Posterior cingulate gyrus (tissue), 11 donors: ENCODE measurements around the gene TNFRSF13B.
"Not testable (repeated sequence)": the region's sequence is repeated elsewhere in the genome, so short reads cannot be mapped to it uniquely, and the experiment has no call there.

Experiments used
- DNase-seq, 10 donors: peaks; one replicate each; pipeline versions ENCODE4 v3.0.0 to v3.0.0-alpha.2; 2020 to 2021; ENCODE audit warnings: mixed read lengths in 3 of 10
- intact Hi-C: fragments of 100-400 bp; cut with DNase I; formaldehyde crosslinking; loops from one replicate; pipeline ENCODE4 v1.15.1; 2023

Gene TNFRSF13B

DNA sequence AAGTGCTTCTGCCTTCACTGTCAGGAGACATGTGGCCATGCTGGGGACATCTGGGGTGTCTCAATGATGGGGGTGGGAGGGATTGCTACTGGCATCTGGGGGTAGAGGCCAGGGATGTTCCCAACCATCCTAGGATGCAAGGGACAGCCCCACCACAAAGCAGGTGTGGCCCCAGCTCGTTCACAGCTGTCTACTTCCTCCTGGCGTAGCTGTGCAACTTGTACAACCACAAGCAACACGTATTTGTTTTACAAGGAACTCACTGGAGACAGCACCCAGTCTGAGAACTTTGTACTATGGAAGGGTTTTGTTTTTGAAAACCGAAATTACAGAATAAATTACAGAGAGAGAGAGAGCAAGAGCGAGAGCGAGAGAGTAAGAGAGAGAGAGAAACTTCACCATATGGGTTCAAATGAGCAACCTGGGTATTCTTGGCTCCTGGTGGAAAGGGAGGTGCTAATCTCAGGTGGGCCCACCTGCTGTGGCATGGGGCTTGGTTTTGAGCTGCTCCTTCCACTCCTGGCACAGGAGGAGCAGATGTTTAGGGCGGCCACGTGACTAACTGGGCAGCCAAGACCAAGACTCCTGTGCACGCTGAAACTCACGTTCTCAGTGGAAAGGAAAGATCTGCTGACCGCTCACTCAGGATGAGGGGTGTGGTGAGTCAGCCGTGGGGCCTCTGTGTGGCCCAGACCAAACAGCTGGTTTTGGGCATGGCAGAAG is 17.5 kb upstream of the TNFRSF13B start:
- intact Hi-C loops: no loop called here
- no peak for DNase-seq

DNA sequence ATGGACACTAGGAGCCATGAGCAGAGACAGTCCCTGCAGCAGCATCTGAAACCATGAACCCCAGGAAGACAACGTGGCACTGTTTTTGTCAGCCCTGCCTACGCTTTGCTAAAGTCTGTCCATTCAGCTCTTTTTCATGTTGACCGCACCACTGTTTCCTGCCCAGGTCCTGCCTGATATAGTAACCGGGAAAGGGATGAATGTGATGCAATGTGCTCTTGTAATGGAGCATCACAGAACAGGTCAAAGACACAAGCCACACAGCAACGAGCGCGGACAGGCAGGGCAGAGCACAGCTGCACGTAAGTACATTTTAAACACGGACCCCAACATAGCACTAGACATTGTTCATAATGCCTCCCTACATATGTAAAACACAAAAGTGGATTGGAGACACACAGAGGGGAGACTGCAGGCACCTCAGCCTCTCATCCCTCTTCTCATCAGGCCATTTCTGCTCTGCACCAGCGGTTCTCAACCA is 16.9 kb upstream of the TNFRSF13B start:
- no peak for DNase-seq
- intact Hi-C loops: no loop called here

DNA sequence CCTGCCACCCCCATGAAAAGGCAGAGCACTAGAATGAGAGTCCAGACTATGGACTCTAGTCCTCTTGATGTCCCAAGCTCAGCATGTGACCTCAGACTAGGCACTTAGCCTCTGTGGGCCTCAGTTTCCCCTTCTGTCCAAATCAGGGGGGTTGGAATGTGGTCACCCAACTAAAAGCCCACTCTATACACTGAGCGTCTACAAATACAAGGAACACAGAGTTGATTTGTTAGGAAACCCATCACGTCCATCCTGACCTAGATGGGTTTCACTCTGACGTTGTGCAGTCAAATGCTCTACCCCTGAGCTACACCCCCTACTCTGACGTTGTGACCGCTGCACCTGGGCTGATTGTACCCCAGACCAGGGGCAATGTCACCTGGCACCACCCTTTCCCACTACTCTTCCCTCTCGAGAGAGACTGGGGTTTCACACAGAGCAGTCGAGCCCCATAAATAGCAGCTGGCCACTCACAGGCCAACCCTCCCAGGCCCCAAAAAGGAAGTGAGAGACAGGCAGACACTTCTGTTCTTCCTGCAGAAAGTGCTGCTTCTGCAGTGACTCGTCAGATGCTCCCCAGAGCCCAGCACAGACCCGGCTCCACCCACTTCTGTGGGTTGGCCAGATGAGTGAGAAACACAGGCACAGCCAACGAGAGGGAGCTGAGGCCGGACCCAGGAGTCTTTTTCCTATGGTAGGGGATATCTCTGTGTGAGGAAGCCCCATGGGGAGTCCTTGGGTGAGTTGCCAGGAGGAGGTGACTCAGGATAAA is 16.1 kb upstream of the TNFRSF13B start:
- intact Hi-C loops: no loop called here
- DNase-seq: peak; percentile 33 to 95 (median 59)

DNA sequence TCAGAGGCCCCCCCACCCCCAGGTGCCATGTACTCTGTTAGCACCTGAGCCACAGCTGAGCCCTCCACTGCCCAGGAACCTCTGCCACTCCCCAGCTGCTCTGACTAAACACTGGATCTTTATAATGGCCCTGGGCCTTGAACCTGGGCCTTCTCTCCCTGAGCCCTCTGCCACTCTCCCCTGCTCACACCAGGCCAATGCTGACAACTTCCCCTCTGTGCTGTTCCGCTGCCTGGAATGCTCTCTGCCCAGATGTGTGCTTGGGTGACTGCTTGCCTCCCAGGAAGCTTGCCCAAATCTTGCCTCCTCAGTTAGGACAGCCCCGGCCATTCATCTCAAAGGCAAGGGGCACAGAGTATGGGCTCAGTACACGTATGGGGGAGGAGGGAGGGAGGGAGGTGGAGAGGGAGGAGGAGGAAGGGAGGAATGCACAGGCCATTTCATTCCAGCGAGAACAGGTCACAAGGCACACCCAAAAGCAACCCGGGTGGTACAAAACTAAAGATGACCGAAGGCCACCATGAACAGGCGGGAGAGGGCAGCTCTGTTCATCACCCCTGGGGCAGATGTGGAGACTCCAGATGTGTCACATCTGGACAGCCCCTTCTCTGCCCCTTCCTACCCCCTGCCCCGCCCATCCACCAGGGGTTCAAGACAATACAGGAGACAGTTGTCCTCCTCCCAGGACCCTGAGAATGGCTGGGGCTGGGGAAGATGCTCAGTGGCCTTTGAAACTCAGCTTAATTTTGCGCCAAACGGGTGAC is 15.3 kb upstream of the TNFRSF13B start:
- intact Hi-C loops: no loop called here

DNA sequence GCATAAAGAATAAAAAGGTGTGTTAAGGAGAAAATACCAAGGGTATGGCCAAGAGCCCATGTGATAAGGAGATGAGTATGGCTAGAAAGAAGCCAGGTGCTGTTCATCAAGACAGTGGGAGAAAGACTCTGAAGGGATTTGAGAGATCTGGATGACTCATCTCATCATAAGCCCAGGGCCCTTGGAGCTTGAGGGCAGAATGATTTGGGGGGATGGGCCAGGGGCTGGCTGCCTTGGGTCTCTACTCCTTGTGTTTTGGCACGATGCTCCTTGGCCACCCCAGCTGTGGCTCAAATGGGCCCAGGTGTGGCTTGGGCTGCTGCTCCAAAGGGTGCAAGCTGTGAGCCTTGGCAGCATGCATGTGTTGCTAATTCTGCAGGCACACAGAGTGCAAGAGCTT is 14.5 kb upstream of the TNFRSF13B start:
- intact Hi-C loops: no loop called here
- peak in 1 of 10 donors; percentile 23 for DNase-seq

More for the DNA sequence above, 15.3 kb upstream of the TNFRSF13B start:
- peak in 1 of 10 donors; percentile 54 for DNase-seq

DNA sequence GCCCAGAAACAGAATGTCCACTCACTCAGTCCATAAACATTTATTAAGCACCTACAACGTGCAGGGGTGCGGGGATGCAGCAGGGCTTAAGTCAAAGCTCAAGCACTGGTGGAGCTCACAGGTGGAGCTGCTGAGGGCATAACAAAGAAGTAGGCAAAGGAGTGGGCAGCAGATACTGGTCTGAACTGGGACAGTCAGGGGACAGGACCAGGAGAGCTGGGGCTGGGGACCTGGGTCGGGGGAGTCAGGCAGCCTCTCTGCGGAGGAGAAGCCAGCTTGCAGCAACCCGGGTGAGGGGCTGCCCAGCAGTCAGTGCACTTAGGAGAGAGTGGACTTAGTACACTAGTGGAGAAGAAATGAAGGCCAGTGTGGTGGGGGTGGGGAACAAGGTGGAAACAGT is 10.0 kb upstream of the TNFRSF13B start:
- DNase-seq: no peak
- intact Hi-C loops: no loop called here

DNA sequence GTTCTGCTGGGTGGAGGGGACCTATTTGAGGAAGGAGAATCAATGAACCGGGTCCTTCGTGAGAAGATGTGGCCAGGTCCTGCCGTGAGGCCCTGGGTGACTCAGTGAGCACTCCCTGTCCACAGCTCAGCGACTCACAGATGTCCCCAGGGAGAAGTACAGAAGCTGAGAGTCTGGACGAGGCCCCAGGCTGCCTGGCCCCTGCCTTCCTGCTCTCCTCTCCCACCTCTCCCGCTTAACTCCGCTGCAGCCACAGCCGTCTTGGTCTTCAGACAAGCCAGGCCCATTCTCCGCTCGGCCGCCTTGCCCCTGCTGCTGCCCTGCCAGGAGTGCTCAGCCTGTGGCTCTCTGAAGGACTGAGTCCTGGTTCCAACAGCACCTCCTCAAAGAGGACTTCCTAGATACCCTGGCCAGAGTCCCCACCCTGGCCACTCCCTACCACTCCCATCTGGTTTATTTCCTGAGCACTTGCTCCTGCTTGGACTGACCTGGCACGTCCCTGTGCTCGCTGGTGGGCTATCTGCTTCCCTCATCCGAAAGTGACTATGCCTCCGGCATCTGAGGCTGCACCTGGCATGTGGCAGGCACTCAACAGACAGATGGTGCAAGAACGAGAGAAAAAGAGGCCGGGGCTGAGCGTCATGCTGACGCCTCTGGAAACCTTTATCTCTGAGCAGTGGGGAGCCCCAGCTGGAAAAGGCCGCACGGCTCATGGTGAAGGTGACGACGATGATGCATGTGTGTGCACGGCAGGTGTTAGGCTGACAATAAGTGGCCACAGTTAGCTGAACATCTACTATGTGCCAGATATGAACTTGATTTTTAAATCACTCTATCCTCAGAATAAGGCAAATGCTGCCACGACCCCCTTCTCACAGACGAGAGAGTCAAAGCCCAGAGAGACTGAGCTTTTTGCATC is 9.2 kb upstream of the TNFRSF13B start:
- no peak for DNase-seq
- intact Hi-C loops: no loop called here

DNA sequence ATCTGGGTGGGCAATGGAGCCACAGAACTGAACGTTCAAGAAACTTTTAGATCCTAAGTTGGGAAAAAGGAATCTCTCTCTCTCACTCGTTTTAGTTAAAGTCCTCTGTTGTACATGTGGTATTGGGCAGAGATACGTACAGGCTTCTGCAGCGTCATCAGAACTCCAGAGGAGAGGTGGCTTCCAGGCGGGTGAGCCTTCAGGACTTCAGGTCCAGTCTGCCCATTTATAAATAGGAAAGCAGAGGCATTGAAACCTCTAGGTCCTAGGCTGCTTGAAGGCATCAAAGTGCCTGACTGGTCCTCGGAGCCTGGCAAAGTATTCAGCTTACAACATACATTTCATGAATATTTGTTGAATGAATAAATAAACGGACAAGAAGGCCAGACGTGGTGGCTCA is 8.1 kb upstream of the TNFRSF13B start:
- intact Hi-C loops: no loop called here
- no peak for DNase-seq

DNA sequence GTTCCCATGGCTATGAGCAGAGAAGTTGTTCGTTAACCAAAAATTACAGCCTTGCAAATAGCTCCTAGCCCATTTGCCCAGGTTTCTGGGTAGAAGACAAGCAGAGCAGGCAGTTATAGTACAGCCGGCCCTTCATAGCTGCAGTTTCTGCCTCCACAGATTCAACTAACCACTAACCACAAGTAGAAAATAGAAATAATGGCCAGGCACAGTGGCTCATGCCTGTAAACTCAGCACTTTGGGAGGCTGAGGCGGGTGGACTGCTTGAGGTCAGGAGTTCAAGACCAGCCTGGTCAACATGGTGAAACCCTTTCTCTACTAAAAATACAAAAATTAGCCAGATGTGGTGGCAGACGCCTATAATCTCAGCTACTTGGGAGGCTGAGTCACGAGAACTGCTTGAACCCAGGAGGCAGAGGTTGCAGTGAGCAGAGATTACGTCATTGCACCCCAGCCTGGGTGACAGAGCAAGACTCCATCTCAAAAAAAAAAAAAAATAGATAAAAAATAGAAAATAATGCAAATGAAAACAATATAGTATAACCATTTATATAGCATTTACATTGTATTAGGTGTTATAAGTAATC is 7.4 kb upstream of the TNFRSF13B start:
- DNase-seq, intact Hi-C loops: not testable (repeated sequence)

DNA sequence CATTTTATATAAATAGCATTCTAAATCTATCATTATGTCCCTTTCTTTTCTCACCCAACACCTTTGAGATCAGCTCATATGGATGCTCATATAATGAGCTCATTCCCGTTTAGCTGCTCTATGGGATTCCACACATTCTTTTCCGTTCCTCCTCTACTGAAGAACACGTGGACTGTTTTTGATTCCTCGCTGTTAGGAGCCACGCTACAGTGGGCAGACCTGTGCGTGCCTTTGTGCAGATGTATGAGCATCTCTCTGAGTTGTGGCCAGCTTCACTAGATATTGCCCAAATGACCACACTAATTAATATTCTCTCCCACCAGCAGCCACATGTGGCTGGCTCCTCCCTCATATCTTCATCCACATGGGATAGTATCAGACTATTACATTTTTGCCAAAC is 6.0 kb upstream of the TNFRSF13B start:
- no peak for DNase-seq
- intact Hi-C loops: no loop called here

DNA sequence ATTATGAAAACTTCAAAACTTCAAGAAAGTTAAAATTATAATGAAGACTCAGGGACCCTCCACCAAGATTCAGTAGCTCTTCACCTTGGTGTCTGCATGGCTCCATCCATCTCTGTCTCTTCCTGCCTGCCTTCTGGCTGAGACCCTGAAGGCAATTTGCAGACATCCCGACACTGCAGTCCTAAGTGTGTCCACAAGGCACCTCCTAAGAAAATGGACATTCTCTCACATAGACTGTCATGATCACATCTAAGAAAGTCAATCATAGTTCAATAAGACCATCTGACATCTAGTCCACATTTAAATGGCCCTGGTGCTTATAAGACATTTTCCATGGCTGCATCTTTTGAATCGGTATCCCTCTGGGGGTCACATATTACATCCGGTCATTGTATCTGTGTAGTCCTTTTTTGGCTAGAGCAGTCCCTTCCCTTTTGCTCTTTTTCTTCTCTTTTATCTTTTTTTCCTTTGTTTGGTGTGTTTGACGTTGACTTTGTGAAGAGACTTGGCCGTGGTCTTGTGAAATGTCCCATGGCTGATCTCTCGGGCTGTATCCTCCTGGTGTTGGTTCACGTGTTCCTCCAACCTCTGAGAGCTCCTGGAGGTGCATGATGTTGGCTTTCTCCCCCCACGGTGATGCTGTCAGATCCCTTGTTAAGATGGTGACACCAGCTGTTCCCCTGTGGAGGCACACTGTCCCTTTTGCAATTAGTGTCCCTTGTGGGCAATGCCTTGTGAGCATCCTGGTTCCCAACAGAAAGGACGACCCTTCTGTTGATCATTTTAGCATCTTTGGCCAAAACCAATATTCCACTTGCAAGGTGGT is 5.0 kb upstream of the TNFRSF13B start:
- DNase-seq: no peak
- intact Hi-C loops: no loop called here

DNA sequence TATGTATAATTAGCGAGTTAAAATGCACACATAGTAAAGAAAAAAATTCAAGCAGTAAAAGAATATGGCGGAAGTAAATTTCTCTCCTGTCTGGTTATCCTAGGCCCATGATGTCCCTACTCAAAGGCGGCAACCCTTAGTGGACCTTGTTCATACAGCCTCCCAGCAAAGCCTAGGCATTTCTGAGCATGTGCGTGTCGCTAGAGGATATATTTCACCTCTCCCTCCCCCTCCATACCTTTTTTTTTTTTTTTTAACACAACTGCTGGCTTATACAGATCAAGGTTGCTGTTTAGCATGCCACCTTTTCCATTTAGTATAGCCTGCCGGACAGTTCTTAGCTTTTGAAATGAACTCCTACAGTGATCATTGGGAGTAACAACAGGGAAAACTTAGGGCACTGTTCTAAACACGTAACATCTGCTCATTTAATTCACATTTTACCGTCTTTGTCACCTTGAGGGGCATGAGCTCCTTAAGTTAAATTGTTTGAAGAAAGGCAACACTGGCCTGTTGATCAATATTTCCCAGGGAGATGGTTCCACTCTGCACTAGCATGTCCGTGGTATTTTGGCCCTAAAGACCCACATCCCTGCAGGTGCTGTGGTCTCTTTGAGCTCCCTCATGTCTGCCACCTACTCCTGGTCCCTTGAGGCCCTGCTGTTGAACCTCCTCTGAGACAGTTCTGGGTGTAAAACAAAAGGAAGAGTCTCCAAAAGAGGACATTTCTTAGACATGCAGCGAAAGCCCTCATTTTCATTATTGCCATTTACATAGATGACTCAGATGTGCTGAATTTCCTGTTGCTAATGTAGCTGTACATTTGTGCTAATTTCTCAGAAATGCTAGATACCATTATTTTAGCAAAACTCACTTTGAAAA is 4.1 kb upstream of the TNFRSF13B start:
- intact Hi-C loops: no loop called here
- DNase-seq: no peak

DNA sequence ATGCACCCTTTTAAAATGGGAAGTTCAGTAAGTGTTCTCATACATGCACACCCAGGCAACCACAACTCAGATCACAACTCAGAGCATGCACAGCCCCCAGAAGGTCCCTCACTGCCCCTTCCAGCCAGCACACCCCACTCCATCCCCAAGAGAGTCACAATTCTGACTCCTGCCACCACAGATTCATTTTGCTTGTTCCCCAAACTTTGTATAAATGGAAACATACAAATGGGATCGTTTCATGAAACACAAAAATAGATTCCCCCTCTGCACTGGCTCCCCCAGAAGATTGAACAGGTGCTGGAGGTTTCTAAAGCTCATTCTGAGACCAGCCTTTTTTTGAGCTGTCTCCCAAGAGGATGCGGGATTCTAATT is 3.3 kb upstream of the TNFRSF13B start:
- no peak for DNase-seq
- intact Hi-C loops: no loop called here

DNA sequence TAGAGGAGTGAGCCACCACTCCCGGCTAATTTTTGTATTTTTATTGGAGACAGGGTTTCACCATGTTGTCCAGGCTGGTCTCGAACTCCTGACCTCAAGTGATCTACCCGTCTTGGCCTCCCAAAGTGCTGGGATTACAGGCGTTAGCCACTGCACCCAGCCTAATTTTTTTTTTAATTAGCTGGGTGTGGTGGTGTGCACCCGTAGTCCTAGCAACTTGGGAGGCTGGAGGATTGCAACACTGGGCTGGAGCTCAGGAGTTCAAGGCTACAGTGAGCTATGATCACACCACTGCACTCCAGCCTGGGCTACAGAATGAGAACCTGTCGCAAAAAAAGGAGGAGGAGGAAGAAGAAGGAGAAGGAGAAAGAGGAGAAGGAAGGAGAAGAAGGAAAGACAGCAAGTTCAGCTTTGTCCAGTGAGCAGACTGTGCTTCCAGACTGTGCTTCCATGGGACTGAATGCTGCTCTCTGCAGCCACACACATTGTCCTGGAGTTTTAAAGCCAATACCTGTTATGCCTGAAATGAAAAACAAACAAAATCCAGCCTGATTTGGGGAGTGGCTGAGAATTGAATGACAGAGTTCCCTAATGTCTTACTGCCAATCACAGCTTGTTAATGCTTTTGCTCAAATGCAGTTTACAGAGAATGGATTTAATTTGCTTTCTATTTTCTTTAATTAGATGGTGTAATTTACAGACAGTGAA is 2.8 kb upstream of the TNFRSF13B start:
- intact Hi-C loops: no loop called here
- no peak for DNase-seq

DNA sequence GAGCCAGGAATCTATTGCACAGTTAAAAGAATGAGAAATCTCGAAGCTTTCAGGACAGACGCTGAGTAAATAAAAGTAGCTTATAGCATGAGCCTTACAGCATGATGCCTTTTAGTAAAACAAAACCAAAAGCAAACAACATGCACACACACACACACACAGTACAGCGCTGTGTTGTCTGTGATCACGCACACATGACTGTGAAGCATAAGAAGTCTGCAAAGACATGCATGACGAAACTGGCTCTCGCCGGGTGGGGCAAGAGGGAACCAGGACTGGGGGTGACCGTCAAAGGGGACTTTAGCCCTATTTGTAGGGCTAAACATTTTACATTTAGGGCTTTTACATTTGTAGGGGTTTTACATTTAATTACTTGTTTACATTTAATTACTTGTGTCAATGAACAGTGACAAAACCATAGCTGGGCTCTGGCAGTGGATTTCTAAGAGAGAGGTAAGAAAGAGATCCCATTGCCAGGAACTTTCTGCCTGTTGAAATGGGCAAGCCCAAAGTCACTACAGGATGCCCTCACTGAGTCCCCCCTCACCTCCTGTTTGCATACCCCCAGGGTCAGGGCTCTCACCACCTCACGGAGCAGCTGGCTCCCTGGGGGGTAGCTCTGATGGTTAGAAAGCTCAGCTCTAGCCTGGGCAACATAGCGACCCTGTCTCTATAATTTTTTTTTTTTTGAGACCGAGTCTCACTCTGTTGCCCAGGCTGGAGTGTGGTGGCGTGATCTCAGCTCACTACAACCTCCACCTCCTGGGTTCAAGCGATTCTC is 2.0 kb upstream of the TNFRSF13B start:
- DNase-seq: peak in 1 of 10 donors; percentile 26
- intact Hi-C loops: no loop called here

DNA sequence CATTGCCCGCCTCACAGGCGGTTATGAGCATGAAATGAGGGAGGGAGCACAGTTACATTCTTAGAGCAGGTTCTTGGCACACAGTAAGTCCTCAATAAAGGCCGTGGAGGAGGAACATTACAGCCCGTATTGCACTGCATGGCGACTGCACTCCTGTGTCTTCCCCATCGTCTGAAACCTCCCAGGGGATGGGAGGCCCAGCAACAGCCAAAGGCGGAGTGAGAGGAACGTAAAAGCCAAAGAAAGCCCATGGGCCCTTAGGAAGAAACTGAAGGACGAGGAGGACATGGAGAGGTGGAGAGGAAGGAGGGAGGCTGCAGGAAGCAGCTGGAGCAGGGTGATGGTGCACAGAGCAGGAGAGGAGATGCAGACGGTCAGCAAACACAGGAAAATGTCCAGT is 1.1 kb upstream of the TNFRSF13B start:
- intact Hi-C loops: not testable (repeated sequence)
- DNase-seq: peak in 1 of 10 donors; percentile 26

DNA sequence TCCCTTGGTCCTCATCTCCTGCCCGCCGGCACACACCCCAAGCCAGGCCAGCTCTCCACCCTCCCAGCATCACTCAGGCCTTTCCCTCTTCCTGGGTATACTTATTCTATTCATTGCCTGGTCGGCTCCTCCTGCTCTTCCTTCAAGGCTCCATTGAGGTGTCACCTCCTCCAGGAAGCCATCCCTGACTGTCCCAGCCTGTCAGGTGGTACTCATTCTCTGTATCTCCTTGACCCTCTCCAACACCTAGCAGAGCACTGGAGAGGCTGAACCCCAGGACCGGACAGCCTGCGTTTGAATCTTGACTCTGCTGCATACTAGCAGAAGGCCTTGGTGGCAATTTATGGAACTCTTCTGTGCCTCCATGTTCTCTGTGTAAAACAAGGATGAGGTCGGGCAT is 428 bp upstream of the TNFRSF13B start:
- intact Hi-C loops: no loop called here
- DNase-seq: no peak
